GM18520 (cell line): ENCODE results near the gene FSIP2.

Experiments
- ATAC-seq: cut with Tn5 transposase; IDR thresholded peaks from one replicate; pipeline ENCODE4 v1.9.1; 2021; ENCODE audit not compliant: unreplicated experiment

Gene FSIP2, protein sequence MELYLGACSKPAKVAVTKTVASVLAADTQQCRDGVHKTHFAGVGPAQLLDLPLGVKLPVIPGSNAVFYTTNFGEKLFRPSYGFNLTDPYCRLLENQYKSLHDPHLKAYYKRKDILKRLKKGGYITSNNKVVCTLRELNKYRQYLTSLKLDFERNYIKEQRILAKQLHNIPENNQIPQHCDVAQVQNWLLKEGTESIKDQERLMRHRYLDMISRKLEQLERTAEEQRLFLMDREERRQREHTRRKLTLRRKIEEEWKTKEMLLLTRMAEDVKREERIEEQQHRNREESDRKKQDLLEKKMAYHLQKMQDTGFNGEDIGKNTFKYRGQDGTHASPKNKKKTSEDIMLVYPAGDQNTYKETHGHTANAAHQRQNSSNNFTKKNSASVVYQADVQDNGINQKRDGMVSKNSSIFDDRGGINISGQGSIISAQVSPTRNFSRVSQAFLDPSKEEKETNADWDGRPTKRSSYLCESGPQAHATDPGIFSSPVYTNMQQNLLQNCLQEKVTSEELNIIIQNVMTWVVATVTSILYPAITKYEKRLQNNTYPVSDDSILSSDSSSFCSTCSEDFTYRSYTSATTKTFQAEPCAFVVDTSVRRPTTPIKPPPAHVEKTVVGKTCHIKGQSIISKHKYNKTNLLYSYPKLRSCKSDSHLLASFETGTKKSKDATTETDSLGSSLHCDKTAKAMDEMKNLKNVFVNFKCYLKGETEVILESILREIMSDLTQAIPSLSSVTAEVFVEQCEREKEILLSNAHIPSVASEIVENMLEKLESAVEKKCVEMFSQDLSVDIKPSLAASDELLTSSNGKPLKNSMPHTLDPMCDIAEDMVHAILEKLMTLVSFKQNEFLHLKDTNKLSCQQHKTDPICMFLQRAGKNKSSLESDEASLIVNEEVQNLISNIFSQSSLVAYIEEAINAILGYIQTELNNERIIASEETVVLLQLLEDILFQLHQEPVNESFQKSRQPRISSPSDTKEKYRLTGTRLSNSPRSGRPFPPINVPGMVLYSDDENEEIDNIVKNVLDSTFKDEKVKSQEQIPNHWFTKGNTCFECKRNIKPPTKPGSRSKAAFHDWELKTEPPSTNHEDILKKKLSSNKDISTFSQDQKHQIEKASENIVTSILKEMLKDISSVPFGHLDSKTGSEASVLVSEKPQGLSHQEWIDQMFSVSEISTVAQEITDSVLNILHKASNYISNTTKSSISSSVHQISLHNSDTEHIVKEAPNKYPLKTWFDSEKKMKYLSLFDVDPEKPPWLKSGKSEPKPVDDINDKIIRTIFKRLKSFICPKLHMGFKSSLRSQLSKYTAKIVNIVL (N-terminal part only)

DNA sequence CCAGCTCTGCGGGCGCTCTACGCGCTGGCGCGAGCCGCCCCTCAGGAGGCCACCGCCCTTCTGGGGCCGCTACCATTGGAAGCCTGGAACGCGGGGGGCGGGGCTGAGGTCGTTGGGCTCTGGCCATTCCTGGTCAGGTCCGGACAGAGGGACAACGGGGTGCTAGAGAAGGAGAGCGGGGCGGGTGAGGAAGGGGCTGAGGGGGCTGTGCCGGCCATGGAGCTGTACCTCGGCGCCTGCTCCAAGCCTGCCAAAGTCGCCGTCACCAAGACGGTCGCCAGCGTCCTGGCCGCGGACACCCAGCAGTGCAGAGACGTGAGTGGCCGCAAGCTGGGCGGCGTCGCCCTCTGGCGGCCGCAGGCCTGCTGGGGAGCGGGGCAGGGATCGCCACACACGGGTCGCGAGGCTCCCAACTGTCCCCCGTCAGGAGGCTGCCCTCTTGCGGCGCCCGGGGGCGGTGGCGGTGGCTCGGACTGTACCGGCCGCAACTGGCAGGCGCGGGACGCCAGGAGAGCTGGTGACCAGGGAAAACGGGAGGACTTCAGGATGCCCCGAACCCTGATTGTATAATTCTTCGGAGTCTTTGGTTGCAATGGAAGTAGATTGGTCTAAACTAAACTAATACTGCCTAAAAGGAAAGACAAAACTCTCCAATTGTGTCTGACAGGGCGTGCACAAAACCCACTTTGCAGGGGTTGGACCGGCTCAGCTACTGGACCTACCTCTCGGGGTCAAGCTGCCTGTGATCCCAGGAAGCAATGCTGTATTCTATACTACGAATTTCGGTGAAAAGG, at the start of gene FSIP2:
Gene FSIP2 (plus strand): TSS at position 126 of the 794 bp plus-strand sequence. CDS start 91 bp downstream, at position 217.
- ATAC-seq = peak; percentile 95

DNA sequence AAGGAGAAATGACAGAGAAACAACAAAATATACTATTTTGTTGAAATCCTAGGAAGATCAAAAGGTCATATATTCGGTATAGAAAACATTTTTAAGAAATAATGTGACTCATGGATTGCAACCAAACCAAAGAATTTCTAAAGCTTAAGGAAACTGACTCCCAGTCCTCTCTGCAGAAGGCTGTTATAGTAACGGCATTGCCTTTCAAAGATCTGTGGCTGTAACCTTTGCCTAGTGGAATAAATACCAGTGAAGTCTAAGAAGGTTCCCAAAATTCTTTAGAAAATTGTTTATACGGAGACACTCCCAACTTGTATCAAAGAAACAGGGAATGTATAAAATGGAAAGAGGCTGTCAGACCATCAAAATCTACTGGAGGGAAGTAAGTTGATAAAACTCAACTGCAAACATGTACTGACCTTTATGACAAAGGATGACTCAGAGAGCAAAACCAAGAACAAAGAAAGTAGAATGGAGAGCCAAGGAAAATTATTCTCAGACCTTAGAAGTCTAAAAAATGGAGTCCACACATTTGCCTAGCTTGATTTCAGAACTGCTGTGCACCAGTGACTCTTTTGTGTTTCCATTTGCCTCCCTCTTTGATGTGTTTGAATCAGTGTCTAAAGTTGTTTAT, 48.6 kb upstream of the FSIP2 start:
- no peak for ATAC-seq

DNA sequence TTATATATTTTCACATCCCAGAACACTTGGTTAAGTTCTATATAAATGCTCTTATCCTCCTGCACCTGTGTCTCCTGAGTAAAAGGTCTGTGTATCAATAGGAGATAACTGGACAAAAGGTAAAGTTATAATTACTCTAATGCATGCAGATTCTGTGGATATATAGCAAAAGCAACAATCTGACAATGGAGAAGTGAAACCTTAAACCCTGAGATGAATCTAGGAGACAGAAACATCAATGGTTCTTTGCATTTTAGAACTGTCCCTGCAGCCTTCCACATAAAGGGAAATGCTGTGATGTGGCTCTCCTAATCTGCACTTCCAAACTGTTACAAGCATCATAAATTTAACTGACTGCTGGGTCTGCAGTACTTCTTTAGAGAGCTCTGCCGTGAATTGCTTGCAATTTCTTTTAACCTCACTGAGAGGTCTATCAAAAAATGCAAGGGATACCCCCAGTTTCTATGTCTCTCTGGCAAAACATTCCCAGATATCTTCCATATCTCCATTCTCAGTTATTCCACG, 42.8 kb upstream of the FSIP2 start:
- ATAC-seq = no peak

DNA sequence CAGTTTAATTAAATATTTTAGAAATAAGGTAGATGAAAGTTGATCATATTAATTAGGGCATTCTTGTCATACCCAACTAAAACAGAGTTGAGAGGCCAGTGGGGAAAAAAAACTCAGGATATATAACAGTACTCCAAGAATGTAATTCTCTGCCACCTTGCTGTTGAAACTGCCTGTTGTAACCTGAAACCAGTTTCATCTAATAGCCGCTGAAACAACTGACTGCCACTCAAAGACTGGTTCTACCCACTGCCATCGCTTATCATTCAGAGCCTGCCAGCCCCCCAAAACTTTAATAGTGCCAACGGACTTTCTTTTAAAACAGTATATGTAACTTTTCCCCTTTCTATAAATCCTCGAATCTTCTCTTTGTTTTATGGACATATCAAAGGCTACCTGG, 37.7 kb upstream of the FSIP2 start:
- ATAC-seq = no peak

DNA sequence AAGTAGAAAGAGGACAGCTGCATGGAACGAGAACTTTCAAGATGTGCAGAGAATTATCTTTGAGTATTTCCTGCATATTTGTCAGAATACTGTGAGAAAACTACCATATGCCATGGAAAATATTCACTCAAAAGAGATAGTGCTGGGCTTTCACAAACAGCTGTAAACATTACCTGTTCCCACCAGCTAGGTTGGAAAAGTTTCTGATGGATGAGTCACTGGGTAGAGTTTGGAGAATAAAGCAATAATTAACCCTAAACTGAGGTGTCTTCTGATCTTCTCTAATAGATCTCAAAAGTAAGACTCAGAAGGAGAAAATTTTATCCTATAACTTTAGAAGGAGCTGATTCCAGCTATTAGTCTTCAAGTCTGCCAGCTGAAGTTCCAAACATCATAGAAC, 3.9 kb upstream of the FSIP2 start:
- ATAC-seq = no peak

DNA sequence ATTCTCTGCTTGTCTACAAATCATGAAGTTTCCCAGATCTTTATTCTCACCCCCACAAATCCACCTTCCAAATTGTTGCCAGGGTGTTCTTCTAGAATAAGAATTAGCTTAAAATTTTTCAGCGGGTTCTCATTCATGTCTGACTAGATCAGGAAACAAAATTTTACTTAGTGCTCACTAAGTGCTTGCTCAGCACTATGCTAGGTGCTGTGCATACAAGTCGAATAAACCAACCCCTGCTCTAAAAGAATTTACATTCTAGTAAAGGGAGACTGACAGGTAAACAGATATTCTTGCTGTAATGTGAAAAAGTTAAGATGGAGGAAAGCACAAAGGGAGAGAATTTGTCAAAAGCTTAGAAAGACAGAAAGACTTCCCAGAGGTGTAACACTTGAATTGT, 2.4 kb upstream of the FSIP2 start:
- no peak for ATAC-seq

DNA sequence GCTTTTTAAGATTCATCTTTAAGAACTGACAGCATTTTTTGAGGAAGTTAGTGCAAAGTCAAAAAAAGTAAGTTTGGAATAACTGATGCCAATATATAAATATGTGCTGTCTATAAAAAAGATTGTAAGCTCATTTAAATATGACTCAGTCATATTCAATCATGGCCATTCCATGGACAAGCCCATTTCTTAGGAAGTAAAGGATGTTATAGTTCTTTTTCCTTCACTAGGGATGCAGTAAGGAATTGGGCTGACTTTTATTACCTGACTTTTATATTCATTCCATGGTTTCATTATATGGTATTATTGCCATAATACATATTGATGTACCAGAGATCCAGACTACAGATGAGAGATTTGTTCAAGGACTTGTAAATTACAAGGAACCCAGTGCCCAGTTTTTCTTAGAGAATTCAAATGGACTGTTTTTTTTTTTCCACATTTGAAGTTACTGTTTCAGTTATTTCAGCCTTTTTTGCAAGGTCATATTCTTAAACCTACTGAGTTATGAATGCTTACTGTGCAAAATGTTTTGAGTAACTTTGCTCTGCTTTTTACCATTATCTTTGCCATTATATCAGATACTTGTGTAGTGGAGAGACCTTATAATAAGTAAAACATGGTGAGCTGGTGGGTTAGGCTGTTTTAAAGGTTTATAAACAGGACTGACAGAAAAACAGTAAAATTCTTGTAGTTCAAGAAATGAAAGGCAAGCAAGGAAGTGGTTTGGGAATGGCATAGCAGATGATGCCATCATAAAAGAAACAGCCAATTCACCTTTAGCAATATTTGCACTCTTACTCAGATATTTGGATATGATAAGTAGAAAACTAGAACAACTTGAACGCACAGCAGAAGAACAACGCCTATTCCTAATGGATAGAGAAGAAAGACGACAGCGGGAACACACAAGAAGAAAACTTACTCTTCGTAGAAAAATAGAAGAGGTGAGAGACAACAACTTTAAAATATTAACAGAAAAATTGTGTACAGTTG, 7.6 kb downstream of the FSIP2 start:
- no peak for ATAC-seq

DNA sequence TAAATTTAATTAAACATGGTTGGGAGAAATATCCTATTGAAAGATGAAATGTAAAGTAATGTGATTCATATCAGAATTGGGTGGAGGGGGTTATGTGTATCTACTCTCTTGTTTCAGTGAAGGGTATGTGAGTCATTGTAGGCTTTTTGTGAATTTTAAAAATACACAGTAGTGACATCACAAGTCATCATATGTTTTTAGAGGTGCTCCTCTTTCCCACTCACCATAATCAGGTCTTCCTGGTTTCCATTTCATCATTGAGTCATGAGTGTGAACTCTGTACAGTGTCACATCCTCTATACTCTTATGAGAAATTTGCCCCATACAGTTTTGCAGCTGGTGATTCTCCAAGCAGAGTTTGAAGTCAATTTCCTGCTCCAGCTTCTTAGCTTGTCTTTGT, 18.8 kb downstream of the FSIP2 start:
- no peak for ATAC-seq

DNA sequence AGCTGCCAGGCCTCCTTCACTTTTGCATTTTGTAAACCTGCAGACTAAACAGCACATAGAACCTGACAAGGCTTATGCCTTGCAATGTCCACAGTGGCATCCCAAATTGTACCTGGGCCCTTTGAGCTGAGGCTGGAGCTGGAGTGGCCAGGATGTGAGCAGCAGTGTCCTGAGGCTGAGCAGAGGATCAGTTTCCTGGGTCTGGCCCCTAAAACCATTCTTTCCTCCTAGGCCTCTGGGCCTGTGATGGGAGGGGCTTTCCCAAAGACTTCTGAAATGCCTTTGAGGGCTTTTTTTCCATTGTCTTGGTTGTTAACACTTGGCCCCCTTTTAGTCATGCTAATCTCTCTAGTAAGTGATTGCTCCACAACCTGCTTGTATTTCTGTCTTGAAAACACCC, 32.8 kb downstream of the FSIP2 start:
- no peak for ATAC-seq

DNA sequence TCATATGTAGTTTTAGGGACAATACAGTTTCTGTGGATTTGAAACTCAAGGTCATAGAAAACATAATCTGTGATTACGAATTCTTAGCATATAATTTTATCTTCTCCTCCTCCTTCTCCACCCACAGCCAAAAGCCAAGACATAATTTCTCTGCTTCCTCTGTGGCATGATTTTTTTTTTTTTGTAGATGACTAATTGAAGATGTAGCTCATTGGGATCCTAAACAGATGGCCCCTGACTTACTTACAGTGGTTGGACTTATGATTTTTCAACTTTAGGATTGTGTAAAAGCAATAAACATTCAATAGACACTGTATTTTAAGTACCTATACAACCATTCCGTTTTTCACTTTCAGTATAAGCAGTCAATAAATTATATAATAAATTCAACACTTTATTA, 42.3 kb downstream of the FSIP2 start:
- no peak for ATAC-seq

DNA sequence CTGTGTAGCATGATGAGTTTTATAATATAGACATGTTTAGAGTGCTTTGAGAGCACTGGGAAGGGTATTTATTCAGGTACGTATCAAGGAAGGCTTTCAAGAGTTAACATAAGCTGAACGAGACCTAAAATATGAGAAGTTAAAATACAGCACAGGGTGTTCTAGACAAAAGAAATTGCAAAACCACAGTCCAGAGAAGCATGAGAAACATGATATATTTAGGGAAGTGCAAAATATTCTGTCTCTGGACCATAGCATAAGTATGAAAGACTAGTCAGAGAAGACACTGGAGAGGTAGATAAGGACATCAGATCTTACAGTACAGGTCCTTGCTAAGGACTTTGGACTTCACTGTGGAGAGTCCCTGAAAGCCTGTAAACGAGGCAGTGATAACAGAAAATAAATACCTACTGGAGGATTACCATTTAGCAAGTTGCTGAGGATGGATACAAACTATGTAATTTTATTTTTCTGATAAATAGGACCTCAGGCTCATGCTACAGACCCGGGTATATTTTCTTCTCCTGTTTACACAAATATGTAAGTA, 43.7 kb downstream of the FSIP2 start:
- no peak for ATAC-seq

DNA sequence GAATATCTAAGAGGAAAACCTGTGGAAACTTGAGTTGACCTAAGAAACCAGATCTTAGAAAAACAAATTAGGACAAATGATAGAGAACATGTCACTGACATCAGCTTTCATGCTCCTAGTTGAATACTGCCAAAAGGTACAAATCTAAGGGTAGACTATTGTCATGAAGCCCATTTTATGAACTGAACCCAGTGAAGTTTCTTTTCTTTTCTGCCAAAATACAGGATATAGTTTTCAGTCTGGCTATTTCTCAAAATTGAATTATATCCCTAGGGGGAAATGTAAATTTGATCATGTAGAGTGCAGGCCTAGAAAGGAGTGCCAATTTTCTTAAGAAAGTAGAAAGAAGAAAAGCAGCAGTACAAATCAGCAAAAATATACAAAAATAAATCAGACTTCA, 46.6 kb downstream of the FSIP2 start:
- no peak for ATAC-seq

DNA sequence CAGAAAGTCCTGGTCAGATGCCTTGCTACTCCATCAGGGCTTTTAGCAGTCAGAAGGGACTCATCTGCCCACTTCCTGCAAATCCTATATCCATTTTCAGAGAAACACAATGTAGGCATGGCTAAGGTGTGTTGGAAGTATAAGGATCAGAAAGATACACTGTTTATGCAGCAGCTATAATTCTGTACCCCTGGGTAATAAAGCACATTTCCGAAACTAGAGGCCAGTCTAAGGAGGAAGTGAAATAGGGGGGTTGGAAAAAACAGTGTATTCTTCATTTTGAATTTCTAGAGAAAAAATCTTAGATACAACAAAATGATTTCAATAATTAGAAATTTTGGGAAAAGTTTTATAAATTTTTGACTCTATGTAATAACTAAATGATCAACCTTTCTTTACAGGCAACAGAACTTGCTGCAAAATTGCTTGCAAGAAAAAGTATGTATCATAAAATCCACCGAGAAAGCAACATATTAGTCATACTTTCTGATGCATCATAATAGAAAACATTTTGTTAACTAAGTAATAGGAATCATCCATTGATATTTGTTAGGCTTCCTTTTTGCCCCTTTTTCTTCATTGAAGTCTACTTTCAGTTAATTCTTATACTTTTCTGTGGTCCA, 47.4 kb downstream of the FSIP2 start:
- ATAC-seq = peak; percentile 53

DNA sequence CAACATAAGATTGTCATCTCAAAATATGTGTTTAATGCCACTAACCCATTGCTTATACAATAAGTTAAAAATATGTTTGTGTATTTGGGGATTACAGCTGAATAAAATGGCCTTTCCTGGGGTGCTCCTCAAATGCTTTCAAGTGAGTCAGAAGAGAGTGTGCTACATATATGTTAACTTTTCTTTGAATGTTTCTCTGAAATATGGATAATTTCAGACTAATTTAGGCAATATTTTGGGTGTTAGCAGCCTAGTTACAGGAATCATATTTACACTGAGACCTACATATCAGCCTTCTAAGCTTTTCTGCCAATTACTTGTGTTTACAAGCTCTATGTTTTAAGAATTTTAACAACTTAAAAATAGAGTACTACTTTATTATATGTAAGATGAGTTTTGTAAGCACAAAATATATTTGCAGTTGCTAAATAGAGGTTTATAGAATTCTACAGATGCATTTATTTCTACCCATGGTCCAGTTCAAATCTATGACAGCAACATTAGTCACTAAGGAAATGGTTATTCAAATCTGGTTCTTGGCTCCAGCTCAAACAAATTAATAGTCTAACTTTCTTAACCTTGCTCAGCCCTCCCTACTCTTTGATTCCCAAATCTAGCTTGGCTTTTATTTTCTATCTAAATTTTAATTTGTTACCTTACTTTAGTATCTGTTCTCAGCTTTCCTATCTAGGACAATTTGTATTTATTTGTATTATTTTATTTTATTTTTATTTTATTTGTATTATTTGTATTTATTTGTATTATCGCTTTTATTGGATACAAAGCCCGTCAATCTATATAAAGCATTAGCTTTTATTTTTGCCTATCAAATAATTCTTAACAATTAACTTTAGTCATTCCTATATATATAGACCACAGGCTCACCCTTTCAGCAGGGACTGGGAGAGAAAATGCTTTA, 48.9 kb downstream of the FSIP2 start:
- no peak for ATAC-seq

DNA sequence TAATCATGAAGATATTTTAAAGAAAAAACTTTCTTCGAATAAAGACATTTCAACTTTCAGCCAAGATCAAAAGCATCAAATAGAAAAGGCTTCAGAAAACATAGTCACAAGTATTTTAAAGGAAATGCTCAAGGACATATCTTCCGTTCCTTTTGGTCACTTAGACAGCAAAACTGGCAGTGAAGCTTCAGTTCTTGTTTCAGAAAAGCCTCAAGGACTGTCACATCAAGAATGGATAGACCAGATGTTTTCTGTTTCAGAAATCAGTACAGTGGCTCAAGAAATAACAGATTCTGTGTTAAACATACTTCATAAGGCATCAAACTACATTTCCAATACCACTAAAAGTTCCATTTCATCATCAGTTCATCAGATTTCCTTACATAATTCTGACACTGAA, 51.8 kb downstream of the FSIP2 start:
- ATAC-seq = no peak

DNA sequence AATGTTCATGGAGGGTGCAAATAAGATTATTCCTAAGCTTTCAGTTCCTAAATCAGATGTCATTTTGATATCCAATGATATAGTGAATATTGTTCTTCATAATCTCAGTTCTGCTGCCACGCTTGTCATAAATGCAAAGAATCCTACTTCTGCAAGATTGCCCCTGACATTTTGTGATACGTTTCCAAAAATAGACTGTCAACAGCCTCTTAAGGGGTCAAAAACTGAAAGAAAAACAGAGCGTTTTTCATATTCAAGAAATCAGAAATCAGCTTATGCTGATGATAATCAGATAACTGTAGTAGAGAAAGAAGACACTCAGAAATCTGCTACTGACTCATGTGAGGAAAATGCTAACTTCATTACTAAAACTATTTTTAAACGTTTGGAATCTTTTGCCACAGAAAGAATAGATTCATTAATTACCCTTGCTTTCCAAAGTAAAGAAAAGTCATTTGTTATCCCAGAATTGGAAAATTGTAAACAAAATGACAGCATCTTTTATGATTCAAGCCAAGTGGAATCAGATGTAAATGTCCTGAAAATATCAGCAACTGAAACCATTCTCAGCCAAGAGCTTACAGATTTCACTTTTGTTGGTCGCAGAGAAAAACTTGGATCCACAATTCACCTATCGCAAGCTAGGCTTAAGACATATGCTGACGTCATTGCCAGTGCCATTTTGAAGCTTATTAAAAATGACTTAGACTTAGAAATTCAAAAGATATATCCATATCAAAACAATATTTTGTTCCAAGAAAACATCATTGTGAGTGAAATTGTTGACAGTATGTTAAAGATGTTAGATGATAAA, 55.1 kb downstream of the FSIP2 start:
- ATAC-seq = no peak
